GM21576 (cell line): ENCODE measurements around the gene FRY.

Source experiments
- ATAC-seq: cut with Tn5 transposase; IDR thresholded peaks from one replicate; pipeline ENCODE4 v1.9.1; 2021; ENCODE audit warnings: mild to moderate bottlenecking, moderate library complexity; ENCODE audit not compliant: unreplicated experiment

Gene FRY

DNA sequence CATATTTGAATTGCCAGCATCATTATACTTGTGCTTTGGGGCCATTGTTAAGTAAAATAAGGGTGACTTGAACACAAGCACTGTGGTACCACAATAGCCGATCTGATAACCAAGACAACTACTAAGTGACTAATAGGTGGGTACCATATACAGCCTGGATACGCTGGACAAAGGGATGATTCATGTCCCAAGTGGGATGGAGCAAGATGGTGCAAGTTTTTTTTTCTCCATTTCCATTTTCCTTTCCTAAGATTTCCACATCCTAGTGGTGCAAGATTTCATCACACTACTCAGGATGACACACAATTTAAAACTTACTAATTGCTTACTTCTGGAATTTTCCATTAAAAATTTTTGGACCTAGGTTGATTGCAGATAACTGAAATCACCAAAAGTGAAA is 298.9 kb downstream of the FRY start:
- no peak for ATAC-seq

DNA sequence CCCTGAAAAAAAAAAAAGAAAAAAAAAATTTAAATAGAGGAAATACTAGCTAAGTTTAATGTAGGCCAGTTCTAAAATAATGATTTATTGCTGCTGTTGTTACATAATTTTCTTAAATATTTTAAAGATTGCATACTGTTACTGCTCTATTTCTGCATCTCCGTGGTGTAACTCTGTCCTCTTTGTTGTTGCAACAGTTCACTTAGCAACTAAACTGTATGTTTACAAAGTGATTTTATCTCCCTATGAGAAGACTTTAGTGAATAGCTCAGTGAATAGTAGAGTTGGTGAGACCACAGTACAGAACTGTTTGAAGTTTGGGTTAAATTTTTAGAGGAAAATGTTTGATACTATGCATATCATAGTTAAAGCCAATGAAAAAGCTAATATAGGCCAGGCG is 303.1 kb downstream of the FRY start:
- no peak for ATAC-seq

DNA sequence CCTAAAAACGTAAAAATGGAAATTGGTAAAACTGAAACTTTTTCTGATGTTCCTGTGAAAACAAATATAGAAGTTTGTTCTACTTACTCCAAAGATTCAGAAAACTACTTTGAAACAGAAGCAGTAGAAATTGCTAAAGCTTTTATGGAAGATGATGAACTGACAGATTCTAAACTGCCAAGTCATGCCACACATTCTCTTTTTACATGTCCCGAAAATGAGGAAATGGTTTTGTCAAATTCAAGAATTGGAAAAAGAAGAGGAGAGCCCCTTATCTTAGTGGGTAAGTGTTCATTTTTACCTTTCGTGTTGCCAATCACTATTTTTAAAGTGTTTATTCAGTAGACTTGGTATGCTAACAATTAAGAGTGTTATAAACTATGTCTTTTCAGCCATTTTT is 309.3 kb downstream of the FRY start:
- ATAC-seq: no peak

DNA sequence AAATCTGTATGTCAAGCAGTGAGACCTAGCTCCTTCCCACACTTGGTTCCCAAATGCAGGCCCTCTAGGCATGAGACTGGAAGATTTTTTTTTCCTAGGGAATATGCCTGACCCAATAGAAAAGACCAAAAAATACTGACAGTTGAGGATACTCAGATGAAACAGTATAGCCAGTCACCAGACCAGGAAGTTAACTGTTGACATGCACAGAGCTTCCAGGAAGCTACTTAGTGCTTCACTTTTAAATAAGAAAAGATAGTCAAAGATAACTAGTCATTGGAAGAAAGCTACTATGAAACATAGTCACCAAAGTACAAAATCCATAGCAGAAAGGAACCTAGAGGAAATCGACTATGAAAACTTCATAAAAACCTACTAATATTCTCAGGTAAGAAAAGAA is 316.1 kb downstream of the FRY start:
- ATAC-seq: no peak
